SK-MEL-5 (cell line): ENCODE measurements around the gene YIF1A. TPM values are rescaled to one million over a fixed set of nuclear protein-coding genes. Genes with fewer than 3 reads are reported as not detected.
"Not testable (repeated sequence)": the region's sequence is repeated elsewhere in the genome, so short reads cannot be mapped to it uniquely, and the experiment has no call there.

ENCODE experiments used
- DNase-seq: peaks from one replicate; pipeline ENCODE4 v3.0.0-alpha.2; 2016; ENCODE audit warnings: low read depth, low spot score
- in situ Hi-C: cut with HindIII; loops from 2 replicates; pipeline ENCODE4 v1.10.0; 2016; ENCODE audit warnings: low sequenced_read_pairs, high pct_unique_total_duplicates, low pct_unique_long_range_greater_than_20kb
- total RNA-seq: library from RNA; depleted of rRNA; stranded (reverse); fragments of >200 nt; shearing (Covaris generic); gene quantifications from 2 replicates; pipeline ENCODE4 v1.2.3, GENCODE V29; 2014

Gene YIF1A
- total RNA-seq, 1 experiment from 2014 or later, result 183 TPM

GRCh38 chr11:66314561-66315497 lies 25.9 kb upstream of the YIF1A start:
- no peak for DNase-seq
- in situ Hi-C loops, result no loop called here

- in situ Hi-C loops, result no loop called here
Measured at GRCh38 chr11:66314186-66314501, 25.2 kb upstream of the YIF1A start.

DNA sequence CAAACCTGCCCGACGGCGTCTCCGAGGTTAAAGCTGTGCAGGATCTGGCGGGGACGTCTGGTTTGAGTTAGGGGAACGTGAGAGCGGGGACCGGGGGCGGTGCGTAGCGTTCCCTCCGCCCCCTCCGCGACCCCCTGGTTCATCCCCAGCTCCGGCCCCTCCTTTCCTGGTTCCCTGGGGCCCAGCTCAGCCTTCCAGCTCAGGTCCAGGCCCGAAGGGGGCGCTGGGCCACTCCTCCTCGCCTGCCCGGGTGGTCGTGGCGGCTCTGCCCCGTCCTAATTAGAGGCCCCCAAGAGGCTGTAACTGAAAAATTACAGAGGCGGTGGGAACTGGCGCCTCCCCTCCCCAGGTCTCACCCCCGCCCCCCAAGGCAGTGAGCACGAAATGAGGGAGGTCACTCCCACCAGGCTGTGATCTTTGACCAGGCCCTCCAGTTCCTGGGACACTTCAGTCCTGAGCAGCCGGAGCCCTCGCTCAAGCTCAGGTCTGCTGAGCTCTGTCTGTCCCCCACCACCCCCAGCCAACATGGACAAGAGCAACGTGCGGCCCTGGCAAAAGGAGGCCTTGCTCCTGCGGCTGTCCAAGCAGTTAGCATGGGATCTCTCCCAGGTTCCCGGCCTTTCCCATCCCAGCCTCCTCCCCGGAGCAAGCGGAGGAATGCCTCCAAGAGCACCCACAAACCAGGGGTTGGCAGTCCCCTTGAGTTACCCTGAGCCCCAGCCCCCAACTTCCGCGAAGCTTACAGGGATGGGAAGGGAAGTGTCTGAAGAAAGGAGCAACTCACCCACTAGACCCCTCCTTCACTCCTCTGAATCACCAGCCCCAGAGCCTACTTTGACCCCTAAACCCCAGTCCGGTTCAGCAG lies 24.6 kb upstream of the YIF1A start:
- in situ Hi-C loops, result no loop called here
- no peak for DNase-seq

More at GRCh38 chr11:66314186-66314501, 25.2 kb upstream of the YIF1A start:
- no peak for DNase-seq

DNA sequence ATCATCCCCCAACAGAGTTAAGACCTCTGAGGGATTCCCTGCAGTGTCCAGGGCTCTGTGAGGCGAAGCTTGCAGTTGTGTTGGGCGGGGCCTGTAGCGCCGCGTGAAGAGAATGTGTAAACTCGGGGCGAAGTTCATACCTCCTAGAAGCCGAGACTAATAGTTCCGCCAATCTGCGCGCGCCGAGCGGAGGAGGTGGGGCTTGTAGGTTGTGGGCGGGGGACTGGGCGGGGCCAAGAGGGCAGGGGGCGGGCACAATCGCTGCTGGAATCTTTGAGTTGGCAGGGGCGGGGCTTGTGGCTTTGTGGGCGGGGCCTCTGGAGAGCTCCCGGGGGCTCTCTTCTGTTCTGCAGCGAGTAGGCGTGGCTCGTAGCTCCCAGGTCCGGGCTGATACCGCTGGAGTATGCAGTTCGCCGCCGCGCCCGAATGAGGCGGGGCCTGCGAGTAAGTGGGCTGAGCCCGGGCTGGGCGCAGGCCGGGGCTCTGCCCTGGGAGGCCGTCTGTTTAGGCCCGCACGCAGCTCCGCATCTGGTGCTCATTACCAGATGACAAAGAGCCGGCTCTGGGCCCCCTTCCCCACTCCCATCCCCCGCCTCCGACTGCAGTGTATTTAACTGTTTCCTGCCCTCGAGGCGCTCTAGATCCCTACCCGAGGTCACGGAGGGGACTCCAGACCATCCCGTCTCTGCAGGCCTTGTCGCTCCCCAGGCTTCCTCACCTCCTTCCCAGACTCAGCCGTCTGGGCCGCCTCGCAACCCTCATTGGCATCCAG lies 23.8 kb upstream of the YIF1A start:
- in situ Hi-C loops, result no loop called here
- DNase-seq, result peak; percentile 94

- in situ Hi-C loops, result no loop called here
Measured at GRCh38 chr11:66311965-66312548, 23.1 kb upstream of the YIF1A start.

DNA sequence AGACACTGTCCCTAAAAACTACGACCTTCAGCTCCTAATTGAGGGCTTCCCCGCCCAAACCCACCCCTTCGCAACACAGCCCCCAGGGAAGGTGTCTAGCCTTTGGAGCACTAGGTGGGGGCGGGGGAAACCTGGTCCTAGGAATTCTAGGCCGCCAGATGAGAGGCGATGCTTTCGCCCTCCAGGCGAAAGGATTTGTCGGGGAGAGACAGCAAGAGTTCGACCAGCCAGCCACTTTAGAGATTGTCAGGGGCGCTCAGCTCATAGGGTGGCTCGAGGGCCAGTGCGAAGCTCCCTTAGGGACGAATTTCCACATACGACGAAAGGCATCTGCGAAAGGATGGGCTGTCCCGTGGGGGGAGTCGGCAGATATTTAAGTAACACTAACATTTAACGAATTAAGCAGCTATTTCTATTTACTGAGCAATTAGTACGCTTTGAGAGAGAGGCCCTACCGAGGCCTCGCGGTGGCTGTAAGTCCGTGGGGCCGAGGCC lies 22.6 kb upstream of the YIF1A start:
- no peak for DNase-seq
- in situ Hi-C loops, result no loop called here

More at GRCh38 chr11:66311965-66312548, 23.1 kb upstream of the YIF1A start:
- DNase-seq, result peak; percentile 92

DNA sequence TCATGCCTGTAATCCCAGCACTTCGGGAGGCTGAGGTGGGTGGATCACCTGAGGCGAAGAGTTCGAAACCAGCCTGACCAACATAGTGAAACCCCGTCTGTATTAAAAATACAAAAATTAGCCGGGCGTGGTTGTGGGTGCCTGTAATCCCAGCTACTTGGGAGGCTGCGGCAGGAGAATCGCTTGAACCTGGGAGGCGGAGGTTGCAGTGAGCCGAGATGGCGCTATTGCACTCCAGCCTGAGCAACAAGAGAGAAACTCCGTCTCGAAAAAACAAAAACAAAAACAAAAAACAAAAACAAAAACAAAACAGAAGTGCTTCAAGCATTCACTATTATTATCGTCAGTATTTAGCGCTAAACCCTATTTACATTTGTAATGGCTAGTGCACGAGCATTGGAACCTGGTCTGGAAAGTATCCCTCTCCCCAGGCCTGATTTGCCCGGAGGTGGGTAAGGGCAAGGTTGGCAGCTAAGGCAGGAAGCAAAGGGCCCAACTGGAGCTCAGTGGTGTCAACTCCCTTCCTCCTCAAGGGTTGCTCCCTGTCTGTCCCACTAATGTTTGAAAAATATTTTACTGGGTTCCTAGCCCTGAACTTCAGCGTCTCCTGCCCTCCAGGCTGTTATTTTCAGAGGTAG lies 22.0 kb upstream of the YIF1A start:
- in situ Hi-C loops, result not testable (repeated sequence)

GRCh38 chr11:66310324-66310723 lies 21.4 kb upstream of the YIF1A start:
- no peak for DNase-seq
- in situ Hi-C loops, result no loop called here

More for the DNA sequence above, 22.0 kb upstream of the YIF1A start:
- DNase-seq, result not testable (repeated sequence)

DNA sequence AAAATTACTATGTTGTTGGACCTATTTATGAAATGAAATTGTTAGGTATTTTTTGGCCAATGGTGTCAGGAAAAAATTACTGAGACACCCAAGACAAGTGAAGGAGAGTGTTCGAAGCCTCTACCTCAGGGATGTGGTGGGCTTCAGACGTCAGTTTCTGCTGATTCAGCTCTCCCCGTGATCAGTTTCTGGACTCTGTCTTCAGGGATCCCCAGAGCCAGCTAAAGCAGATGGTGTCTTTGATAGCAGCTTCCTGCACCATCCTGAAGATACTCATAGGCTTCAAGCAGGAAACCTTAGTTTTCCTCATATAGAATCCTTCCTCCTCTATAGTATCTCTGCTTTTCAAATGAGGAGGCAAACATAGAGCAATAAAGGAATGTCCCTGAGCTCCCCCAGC lies 20.5 kb upstream of the YIF1A start:
- in situ Hi-C loops, result no loop called here
- no peak for DNase-seq

DNA sequence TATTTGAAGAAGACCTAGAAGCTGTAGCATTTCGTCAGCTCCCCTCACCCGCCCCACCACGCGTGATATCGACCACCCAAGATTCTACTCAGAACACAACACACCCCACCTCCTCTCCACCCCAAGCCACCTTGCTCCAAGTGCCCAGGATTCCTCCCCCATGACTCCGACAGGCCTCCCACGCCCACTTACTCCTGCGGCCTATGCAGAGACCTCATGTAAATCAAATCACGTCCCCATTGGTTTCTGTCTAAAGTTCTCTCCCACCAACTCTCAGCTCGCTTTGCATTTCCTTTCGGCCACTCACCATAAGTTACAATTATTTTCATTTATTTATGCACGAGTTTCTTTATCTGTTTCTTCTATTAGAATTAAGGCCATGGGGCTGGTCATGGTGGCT lies 13.7 kb upstream of the YIF1A start:
- in situ Hi-C loops, result no loop called here
- DNase-seq, result no peak

DNA sequence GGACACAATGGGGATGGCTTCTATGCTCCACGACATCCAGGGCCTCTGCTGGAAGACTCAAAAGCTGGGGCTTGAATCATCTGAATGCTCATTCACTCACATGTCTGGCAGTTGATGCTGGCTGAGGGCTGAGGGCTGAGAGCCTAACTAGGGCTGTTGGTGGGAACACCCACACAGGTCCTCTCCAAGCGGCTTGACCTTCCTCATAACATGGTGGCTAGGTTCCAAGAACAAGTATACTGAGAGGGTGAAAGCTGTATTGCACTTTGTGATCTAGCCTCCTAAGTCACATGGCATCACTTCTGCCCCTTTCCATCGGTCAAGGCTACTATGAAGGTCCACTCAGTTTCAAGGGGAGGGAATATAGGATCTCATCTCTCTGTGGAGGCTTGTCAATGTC lies 10.2 kb upstream of the YIF1A start:
- in situ Hi-C loops, result no loop called here
- no peak for DNase-seq

GRCh38 chr11:66297610-66298009 lies 8.7 kb upstream of the YIF1A start:
- DNase-seq, result no peak
- in situ Hi-C loops, result no loop called here

- DNase-seq, result no peak
- in situ Hi-C loops, result no loop called here
Measured at GRCh38 chr11:66294626-66295620, 6.0 kb upstream of the YIF1A start.

DNA sequence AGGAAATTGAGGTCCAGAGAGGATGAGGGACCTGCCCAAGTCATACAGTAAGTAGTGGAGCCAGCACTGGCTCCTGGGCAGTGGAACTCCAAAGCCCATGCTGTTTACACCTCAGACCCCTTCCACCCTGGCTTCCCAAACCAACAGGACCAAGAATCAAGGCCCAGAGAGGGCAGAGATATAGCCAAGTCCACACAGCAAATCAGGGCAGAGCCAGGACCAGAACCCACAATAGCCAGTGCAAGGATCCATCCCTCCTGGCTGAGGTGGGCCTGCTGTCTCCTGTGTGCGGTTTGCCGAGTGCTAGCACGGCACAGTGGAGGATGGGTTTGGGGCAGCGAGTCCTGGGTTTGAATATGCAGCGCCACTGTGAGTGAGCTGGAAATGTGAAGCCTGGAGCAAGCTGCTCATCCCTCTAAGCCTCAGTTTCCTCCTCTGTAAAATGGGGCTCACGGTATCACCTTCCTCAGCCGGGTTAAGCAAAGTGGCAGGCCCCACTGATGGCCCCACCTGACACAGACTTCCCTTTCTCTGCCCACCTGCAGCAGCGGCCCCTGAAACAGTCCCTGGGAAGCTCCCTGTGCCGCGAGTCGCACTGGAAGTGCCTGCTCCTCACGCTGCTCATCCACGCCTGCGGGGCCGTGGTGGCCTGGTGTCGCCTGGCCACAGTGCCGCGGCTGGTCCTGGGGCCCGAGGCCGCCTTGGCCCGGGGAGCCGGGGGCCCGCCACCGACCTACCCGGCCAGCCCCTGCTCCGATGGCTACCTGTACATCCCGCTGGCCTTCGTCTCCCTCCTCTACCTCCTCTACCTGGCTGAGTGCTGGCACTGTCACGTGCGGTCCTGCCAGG lies 5.1 kb upstream of the YIF1A start:
- no peak for DNase-seq
- in situ Hi-C loops, result no loop called here

DNA sequence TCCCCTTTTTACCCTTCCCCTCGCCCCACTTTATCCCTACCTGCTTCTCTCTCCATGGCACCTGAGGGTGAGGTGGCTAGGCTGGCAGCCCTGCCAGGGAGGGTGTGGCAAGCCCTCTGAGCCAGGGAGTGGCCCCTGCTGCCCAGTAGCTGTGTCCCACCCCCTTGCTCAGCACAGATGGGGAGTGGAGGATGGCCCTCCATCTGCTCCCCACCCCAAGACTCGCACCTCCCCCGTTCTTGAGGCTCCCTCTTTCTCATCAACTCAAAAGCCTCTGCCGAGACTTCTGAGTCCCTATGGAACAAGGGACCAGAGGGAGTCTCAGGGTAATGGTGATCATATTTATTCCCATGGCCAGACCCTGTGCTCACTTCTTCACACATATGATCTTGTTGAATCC lies 4.4 kb upstream of the YIF1A start:
- DNase-seq, result no peak
- in situ Hi-C loops, result no loop called here
